Effector memory CD8-positive, alpha-beta T cell (primary cell): ENCODE measurements around the gene TUFT1.

Experiments used
- ATAC-seq: fragments of 150-1000 bp; cut with Tn5 transposase; replicated peaks from 2 replicates; pipeline ENCODE4 v1.10.0; 2021; ENCODE audit warnings: mild to moderate bottlenecking, moderate library complexity
- DNase-seq, 3 experiments: peaks; one replicate each; pipeline ENCODE4 v3.0.0; 2021
- H3K27ac Mint-ChIP-seq, 2 donors: one replicate each; pipeline ENCODE4 v1.8.0; 2022; ENCODE audit warnings: mild to moderate bottlenecking in 2 of 2, mixed read lengths in 2 of 2, moderate library complexity in 2 of 2
- H3K27me3 Mint-ChIP-seq, 2 donors: one replicate each; pipeline ENCODE4 v1.8.0; 2022; ENCODE audit warnings: mixed read lengths in 2 of 2
- H3K36me3 Mint-ChIP-seq: one replicate; pipeline ENCODE4 v1.8.0; 2022; ENCODE audit warnings: mild to moderate bottlenecking, moderate library complexity, mixed read lengths; ENCODE audit not compliant: insufficient read depth
- H3K4me1 Mint-ChIP-seq, 2 donors: one replicate each; pipeline ENCODE4 v1.8.0; 2022; ENCODE audit warnings: low read depth in 2 of 2, mixed read lengths in 2 of 2
- H3K4me3 Mint-ChIP-seq, 2 donors: one replicate each; pipeline ENCODE4 v1.8.0; 2022; ENCODE audit warnings: mild to moderate bottlenecking in 2 of 2, mixed read lengths in 2 of 2, moderate library complexity in 2 of 2
- H3K9me3 Mint-ChIP-seq, 2 donors: one replicate each; pipeline ENCODE4 v1.8.0; 2022; ENCODE audit warnings: mixed read lengths in 2 of 2

TUFT1 gene

DNA sequence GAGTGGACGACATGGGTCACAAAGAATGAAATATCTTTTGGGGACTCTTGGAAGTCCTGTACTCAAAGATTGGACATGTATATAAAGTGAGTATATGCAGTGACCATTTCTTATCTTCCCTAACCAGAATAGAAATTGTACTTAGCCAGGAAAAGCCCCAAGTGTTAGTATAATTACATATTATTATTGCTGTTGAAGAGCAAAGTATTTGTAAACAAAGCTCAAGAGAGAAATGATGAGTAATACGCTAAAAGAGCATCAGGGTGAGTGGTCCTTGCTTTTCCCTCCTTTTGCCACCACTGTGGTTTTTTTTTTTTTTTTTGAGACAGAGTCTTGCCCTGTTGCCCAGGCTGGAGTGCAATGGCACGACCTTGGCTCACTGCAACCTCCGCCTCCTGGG is 35.4 kb upstream of the TUFT1 start:
- Mint-ChIP-seq H3K36me3 (peaks cover 3% of the 10 kb centered on the region), H3K27me3 (no peaks in the 10 kb centered on the region), H3K4me3 (no peak overlapping the region), H3K27ac (no peak overlapping the region), H3K9me3 (no peaks in the 10 kb centered on the region), H3K4me1 (peaks cover 0 to 7% of the 10 kb centered on the region in 2 donors)
- DNase-seq (no peak), ATAC-seq (no peak)

DNA sequence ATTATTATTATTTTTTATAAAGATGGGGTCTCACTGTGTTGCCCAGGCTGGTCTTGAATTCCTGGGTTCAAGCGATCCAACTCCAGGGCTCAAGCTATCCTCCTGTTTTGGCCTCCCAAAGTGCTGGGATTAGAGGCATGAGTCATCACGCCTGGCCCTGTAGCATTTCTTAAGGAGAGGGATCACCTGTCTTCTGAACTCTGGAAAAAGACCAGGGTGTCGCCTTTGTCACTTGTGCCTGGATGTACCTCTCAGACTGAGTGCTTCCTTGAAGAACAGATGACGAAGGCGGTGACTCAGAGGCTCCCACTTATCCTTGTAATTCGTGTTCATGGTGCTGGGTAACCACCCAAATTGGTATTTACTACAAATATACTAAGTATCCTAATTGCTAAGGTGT is 31.3 kb upstream of the TUFT1 start:
- H3K36me3 Mint-ChIP-seq: peaks cover 3% of the 10 kb centered on the region
- H3K9me3 Mint-ChIP-seq: no peaks in the 10 kb centered on the region
- DNase-seq (no peak), ATAC-seq (no peak)
- H3K4me3 Mint-ChIP-seq: no peak overlapping the region
- no peaks in the 10 kb centered on the region for H3K27me3 Mint-ChIP-seq
- H3K4me1 Mint-ChIP-seq: peaks cover 12 to 23% of the 10 kb centered on the region in 2 donors
- H3K27ac Mint-ChIP-seq: no peak overlapping the region

DNA sequence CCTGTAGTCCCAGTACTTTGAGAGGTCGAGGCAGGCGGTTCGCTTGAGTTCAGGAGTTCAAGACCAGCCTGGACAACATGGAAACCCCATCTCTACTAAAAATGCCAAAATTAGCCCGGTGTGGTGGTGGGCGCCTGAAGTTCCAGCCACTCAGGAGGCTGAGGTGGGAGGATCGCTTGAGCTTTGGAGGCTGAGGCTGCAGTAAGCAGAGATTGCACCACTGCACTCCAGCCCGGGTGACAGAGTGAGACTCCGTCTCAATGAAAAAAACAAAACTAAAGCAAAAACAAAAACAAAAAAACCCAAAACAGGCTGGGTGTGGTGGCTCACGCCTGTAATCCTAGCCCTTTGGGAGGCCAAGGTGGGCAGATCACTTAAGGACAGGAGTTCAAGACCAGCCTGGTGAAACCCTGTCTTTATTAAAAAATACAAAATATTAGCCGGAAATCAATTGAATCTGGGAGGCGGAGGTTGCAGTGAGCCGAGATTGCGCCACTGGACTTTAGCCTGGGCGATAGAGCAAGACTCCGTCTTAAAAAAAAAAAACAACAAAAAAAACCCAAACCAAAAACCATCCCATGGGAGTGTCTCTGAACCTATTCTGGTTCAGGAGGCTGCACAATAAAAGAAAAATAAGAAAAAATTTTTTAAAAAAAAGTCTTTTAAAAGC is 30.6 kb upstream of the TUFT1 start:
- Mint-ChIP-seq H3K9me3 (no peaks in the 10 kb centered on the region), H3K27ac (no peak overlapping the region), H3K27me3 (no peaks in the 10 kb centered on the region), H3K4me3 (no peak overlapping the region), H3K36me3 (peaks cover 3% of the 10 kb centered on the region), H3K4me1 (peaks cover 12 to 23% of the 10 kb centered on the region in 2 donors)
- ATAC-seq (no peak), DNase-seq (no peak)

DNA sequence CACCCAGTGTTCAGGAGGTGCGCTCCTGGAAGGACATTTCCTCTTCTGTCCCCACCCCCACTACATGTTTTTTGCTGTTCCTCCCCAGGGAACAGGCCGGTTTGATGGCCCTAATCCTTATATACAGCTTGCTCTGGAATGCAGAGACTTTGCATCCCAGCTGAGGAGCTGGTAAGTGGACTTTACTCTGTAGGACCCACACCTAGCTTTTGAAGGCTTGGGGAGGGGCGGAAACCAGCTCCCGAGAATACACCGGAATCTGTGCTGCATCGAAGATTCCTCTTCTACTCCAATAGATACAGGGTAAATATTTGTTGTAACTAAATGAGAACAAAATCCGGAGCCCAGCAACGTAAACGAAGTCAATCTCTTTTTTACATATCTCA is 30.1 kb upstream of the TUFT1 start:
- Mint-ChIP-seq H3K4me1 (peaks cover 12 to 23% of the 10 kb centered on the region in 2 donors), H3K27ac (peak overlapping the region in 1 of 2 donors; percentile 62), H3K4me3 (peak overlapping the region; percentile 83 to 100), H3K9me3 (no peaks in the 10 kb centered on the region), H3K27me3 (no peaks in the 10 kb centered on the region), H3K36me3 (peaks cover 3% of the 10 kb centered on the region)
- DNase-seq: no peak
- no peak for ATAC-seq

DNA sequence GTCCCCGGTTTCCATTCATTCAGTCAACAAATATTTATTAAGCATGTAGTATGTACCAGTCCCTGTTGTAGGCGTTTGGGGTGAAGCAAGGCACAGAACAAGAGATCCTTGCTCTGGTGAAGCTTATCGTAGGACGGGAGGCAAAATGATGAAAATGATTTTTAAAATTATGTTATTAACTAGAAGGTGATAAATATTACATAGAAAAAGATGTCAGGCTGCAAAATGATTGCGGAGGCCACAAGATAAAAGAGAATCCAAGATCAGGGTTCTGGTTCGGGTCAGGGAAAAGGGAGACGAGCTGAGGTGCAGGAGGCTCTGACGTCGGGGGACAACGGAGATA is 29.5 kb upstream of the TUFT1 start:
- Mint-ChIP-seq H3K36me3 (no peaks in the 10 kb centered on the region), H3K27me3 (no peaks in the 10 kb centered on the region), H3K4me3 (peak overlapping the region; percentile 83 to 100), H3K9me3 (no peaks in the 10 kb centered on the region), H3K27ac (peak overlapping the region; percentile 62 to 76), H3K4me1 (peaks cover 12 to 21% of the 10 kb centered on the region in 2 donors)
- ATAC-seq (no peak), DNase-seq (no peak)

DNA sequence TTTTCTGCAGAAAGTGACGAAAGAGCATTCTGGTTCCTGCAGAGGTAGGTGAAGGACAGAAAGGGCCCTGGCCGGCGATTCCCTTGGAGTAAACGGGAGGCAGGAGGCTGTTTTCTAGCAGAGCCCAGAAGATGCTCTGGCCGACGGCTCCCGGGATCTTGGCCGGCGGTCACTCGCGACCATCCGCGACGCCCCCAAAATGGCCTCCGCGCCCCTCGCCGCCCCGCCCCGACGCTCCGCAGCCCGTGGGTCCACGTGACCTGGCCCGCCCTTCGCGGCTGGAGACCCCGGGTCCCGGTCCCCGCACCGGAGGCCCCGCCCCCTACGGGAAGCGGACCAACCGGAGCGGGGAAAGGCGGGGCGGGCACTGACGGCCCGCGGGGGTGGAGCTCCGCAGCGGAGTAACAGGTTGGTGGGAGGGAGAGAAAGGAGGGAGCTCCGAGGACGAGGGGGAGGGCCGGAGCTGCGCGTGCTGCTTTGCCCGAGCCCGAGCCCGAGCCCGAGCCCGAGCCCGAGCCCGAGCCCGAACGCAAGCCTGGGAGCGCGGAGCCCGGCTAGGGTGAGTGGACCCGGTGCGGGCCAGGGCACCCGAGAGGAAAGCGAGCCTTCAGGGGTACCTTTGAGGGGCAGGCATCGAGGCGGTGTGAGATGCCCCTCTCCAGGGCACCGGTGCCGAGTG is 29.0 kb upstream of the TUFT1 start, which contains the start of gene CGN:
Gene CGN, plus strand, starts transcription at position 431 of the 679 bp plus-strand sequence. CDS start 7,133 bp downstream, outside the sequence.
- ATAC-seq: peak; percentile 95
- H3K4me3 Mint-ChIP-seq: peak within 1 kb of the TSS; percentile 83 to 100
- H3K4me1 Mint-ChIP-seq: peaks cover 12 to 16% of the 10 kb centered on the region in 2 donors
- peak within 1 kb of the TSS; percentile 62 to 76 for H3K27ac Mint-ChIP-seq
- peak; percentile 72 to 83 (median 79) for DNase-seq
- H3K27me3 Mint-ChIP-seq: no peaks in the 10 kb centered on the region
- no peaks in the 10 kb centered on the region for H3K36me3 Mint-ChIP-seq
- H3K9me3 Mint-ChIP-seq: no peaks in the 10 kb centered on the region

DNA sequence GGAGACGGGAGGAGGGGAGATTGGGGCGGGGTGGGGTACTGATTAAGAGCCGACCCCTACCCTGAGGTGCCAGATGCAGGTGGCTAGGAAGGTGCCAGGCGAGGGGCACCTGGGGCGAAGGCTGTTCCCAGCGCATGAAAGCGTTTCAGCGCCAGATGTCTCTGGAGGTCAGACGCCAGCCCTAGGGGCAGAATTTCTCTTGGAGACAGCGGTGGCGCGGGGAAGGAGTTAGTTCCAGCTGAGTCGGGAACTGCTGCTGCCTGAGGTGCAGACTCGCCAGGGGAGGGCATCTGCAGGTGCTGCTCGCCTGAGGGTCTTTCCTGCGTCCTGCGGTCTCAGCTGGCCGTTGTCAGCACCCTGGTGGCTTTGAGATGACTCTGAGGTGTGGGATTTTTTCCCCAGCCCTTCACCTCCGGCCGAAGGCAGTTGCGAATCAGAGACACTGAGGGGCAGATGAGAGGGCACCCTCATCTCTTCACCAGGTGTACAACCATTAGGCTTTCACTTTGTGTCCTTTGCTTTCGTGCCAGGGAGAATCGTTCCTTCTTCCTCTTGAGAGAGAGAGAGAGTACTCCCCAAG is 28.4 kb upstream of the TUFT1 start:
- no peaks in the 10 kb centered on the region for H3K36me3 Mint-ChIP-seq
- DNase-seq: peak; percentile 15 to 25 (median 15)
- H3K9me3 Mint-ChIP-seq: no peaks in the 10 kb centered on the region
- H3K27me3 Mint-ChIP-seq: no peaks in the 10 kb centered on the region
- peaks cover 12 to 16% of the 10 kb centered on the region in 2 donors for H3K4me1 Mint-ChIP-seq
- peak; percentile 21 for ATAC-seq
- H3K4me3 Mint-ChIP-seq: peak overlapping the region; percentile 83 to 100
- peak overlapping the region in 1 of 2 donors; percentile 62 for H3K27ac Mint-ChIP-seq

DNA sequence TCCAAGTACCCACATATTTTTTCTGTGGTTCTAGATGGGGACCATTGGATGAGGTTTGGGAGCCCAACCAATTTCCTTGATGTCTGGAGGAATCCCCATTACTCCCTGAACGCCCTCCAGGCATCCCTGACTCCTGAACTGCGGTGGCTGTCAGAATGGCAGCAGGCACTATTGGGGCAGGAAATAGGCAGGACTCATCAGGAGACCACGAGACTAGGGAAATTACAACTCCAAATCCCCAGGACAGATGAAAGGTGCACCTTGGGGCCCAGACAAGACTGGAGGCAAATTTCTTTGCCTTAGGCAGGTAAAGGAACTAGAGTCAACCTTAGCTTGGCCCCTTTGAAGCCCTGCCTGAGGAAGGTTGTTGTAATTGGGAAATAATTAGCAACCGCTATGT is 27.8 kb upstream of the TUFT1 start:
- Mint-ChIP-seq H3K4me3 (peak overlapping the region; percentile 83 to 100), H3K27ac (no peak overlapping the region), H3K4me1 (peaks cover 12 to 16% of the 10 kb centered on the region in 2 donors), H3K36me3 (no peaks in the 10 kb centered on the region), H3K27me3 (no peaks in the 10 kb centered on the region), H3K9me3 (no peaks in the 10 kb centered on the region)
- DNase-seq (no peak), ATAC-seq (no peak)

DNA sequence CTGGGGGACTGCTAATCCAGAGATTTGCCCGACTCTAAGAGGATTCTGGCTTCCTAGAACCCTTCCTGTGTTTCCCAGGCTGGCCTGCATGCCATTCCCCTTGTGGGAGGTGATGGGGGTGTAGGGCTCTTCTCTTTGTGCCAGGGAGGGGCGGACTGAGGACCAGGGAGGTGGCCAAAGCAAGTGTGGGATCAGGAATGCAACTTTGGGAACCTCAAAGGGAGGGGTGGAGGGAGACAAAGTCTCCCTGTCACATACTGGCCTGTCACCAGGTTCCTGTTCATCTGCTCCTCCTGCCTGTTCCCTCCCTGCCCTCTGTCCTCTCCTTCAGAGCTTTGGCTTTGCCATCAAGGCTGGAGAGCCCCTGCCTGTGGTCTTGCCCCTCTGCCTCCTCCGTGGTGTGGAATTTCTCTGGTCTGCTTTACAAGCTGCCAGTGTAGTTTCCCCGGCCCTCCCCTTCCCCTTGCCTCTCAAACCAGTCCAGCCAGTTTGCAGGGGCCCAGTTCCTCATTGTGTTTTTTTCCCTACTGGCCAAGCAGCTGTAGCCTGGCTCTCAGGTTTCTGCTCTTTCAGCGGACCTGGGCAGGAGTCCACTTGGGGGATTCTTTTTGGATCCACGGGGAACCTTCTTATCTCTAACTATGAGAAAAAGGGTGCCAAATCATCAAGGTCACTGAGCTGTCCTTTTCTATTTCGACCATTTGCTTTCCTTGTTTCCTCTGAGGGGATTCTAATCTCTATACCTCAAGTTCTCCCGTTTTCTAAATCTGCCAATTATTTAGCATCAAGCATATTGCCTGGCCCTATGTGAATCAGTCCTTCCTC is 27.1 kb upstream of the TUFT1 start:
- peaks cover 12 to 16% of the 10 kb centered on the region in 2 donors for H3K4me1 Mint-ChIP-seq
- H3K27ac Mint-ChIP-seq: peak overlapping the region in 1 of 2 donors; percentile 80
- no peaks in the 10 kb centered on the region for H3K9me3 Mint-ChIP-seq
- H3K4me3 Mint-ChIP-seq: peak overlapping the region; percentile 51 to 83
- no peak for DNase-seq
- ATAC-seq: no peak
- H3K36me3 Mint-ChIP-seq: no peaks in the 10 kb centered on the region
- no peaks in the 10 kb centered on the region for H3K27me3 Mint-ChIP-seq

DNA sequence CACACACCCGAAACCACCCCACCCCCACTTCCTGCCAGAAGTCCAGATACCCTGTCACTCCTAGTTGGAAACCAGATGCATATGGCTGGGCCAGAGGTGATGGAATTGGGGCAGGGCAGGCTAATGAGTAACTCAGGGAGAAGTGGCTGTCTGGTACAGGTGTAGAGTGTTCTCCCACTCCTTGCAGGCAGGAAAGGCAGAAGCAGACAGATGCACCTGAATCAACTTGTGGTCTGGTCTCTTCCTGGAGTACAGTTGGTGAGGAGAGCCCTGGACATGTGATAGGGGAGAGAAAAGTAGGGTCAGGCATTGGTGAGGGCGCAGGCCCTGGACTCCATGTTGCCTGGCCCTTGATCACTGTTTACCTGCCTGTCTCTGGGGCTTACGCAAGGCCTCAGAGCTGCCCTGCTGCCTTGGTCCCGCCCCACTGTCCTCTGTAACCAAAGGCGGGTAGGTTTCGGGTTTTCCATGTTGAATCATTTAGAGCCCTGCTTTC is 26.4 kb upstream of the TUFT1 start:
- no peaks in the 10 kb centered on the region for H3K9me3 Mint-ChIP-seq
- no peak for ATAC-seq
- peak overlapping the region in 1 of 2 donors; percentile 80 for H3K27ac Mint-ChIP-seq
- no peak for DNase-seq
- peaks cover 12 to 16% of the 10 kb centered on the region in 2 donors for H3K4me1 Mint-ChIP-seq
- H3K36me3 Mint-ChIP-seq: no peaks in the 10 kb centered on the region
- H3K4me3 Mint-ChIP-seq: peak overlapping the region in 1 of 2 donors; percentile 51
- H3K27me3 Mint-ChIP-seq: no peaks in the 10 kb centered on the region

DNA sequence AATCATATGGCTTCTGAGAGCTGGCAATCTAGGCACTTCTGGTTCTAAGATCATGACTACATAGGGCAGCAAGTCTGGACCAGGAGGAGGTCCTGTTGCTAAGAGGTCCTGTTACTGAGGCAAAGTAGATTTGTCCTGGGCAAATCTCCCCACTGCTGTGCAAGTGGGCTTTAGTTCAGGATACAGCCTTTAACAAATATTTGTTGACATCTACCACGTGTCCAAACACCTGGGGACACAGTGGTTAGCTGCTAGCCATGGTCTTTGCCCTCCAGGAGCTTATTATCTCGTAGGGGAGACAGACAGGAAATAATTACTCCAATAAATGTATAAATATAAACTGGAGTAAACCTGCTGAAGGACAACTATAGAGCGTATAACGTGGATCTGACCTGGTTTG is 25.7 kb upstream of the TUFT1 start:
- no peaks in the 10 kb centered on the region for H3K36me3 Mint-ChIP-seq
- no peak for ATAC-seq

DNA sequence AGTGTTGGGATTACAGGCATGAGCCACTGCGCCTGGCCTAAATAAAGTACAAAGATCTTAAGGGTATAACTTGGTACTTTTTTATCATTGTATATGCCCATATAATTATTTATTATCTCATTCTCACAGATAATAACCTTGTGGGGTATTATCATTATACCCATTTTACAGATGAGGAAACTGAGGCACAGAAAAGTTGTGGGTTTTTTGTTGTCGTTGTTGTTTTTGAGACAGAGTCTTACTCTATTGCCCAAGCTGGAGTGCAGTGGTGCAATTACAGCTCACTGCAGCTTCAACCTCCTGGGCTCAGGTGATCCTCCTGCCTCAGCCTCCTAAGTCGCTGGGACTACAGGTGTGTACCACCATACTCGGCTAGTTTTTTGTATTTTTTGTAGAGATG is 24.8 kb upstream of the TUFT1 start:
- ATAC-seq (no peak), DNase-seq (no peak)
- H3K27ac Mint-ChIP-seq: no peak overlapping the region
- H3K4me3 Mint-ChIP-seq: no peak overlapping the region
- H3K36me3 Mint-ChIP-seq: no peaks in the 10 kb centered on the region
- no peaks in the 10 kb centered on the region for H3K27me3 Mint-ChIP-seq
- H3K9me3 Mint-ChIP-seq: no peaks in the 10 kb centered on the region
- H3K4me1 Mint-ChIP-seq: peaks cover 12 to 16% of the 10 kb centered on the region in 2 donors

More for the DNA sequence above, 25.7 kb upstream of the TUFT1 start:
- H3K9me3 Mint-ChIP-seq: no peaks in the 10 kb centered on the region
- no peaks in the 10 kb centered on the region for H3K27me3 Mint-ChIP-seq
- DNase-seq: no peak
- H3K4me3 Mint-ChIP-seq: no peak overlapping the region
- peaks cover 12 to 16% of the 10 kb centered on the region in 2 donors for H3K4me1 Mint-ChIP-seq
- no peak overlapping the region for H3K27ac Mint-ChIP-seq

DNA sequence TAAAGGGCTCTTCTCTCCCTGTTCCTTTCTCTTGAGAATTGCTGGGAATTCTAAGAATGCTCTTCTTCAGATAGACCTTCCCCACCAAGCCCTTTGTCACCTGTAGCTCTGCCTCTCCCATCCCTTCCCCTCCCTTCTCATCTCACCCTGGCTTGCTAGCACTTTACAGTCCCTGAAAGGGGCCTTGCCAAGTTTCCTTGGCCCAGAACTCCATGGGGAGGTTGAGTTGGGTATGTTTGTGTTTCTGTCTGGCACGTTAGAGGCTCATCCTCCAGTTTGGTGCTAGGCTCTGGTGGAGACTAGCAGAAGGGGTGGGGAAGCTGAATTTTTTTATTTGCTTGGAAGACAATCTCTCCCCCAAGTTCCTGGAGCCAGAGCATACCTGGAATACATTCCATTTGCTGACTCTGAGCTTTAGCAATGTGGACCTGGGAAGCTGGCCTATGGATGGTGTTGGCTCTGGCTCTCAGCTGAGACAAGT is 24.0 kb upstream of the TUFT1 start:
- no peaks in the 10 kb centered on the region for H3K9me3 Mint-ChIP-seq
- H3K27ac Mint-ChIP-seq: no peak overlapping the region
- H3K4me3 Mint-ChIP-seq: no peak overlapping the region
- no peaks in the 10 kb centered on the region for H3K27me3 Mint-ChIP-seq
- H3K4me1 Mint-ChIP-seq: peaks cover 11 to 12% of the 10 kb centered on the region in 2 donors
- DNase-seq (no peak), ATAC-seq (no peak)
- H3K36me3 Mint-ChIP-seq: no peaks in the 10 kb centered on the region
